Tibial nerve (tissue), 3 donors: ENCODE results near the gene EPS8.

Experiments used
- POLR2A ChIP-seq, 2 donors: fragments of 450-650 bp; IDR thresholded peaks; one replicate each; pipeline ENCODE4 v1.6.1; 2017; ENCODE audit warnings: antibody characterized with exemption in 2 of 2, mild to moderate bottlenecking in 2 of 2, moderate library complexity in 2 of 2
- TF ChIP-seq, protein P1 (sequence below), 5 experiments: fragments of 200-600 bp in 3 of 5; fragments of 450-650 bp in 2 of 5; sonication (generic) in 3 of 5; IDR thresholded peaks; one replicate each; pipeline ENCODE4 v1.5.1; 2016 to 2019; ENCODE audit warnings: antibody characterized with exemption in 5 of 5, mild to moderate bottlenecking in 3 of 5, moderate library complexity in 2 of 5

DNA sequence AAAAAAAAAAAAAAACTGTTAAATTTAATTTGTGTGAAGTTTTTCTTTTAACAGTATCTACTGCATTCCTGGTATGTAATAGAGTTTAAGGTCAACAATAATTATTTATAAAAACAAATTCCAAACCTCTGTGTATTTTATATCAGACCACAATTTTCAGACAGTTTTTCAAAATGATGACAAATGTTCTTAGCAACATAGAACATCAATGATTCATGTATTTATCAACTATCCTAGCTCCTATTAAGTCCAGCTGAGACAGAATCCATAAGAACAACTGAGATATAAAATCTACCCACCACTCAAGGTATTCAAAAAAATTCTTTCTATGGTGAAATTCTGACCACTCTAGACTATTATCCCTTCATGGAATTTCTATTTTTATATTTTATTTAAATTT lies 144.5 kb downstream of the EPS8 start:
- TF ChIP-seq POLR2A (IDR thresholded peaks at IDR 0.05) = no peak
- TF ChIP-seq, protein P1, sequence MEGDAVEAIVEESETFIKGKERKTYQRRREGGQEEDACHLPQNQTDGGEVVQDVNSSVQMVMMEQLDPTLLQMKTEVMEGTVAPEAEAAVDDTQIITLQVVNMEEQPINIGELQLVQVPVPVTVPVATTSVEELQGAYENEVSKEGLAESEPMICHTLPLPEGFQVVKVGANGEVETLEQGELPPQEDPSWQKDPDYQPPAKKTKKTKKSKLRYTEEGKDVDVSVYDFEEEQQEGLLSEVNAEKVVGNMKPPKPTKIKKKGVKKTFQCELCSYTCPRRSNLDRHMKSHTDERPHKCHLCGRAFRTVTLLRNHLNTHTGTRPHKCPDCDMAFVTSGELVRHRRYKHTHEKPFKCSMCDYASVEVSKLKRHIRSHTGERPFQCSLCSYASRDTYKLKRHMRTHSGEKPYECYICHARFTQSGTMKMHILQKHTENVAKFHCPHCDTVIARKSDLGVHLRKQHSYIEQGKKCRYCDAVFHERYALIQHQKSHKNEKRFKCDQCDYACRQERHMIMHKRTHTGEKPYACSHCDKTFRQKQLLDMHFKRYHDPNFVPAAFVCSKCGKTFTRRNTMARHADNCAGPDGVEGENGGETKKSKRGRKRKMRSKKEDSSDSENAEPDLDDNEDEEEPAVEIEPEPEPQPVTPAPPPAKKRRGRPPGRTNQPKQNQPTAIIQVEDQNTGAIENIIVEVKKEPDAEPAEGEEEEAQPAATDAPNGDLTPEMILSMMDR (IDR thresholded peaks at IDR 0.05) = no peak
